SJCRH30 (cell line): Measurements from ENCODE around the gene ROBO3. TPM values are rescaled to one million over a fixed set of nuclear protein-coding genes. Genes with fewer than 3 reads are reported as not detected.

Source experiments
- DNase-seq, 2 experiments: peaks; one replicate each; pipeline ENCODE4 v3.0.0-alpha.2; 2015 to 2020
- H3K27ac ChIP-seq: fragments of 250-450 bp; sonication (Bioruptor Pico); 2 replicates; pipeline ENCODE4 v1.5.1; 2020; ENCODE audit warnings: mild to moderate bottlenecking, moderate library complexity
- H3K27me3 ChIP-seq: fragments of 250-450 bp; sonication (Bioruptor Pico); 2 replicates; pipeline ENCODE4 v1.5.1; 2020; ENCODE audit warnings: mild to moderate bottlenecking, moderate library complexity
- H3K36me3 ChIP-seq: fragments of 250-450 bp; sonication (Bioruptor Pico); 2 replicates; pipeline ENCODE4 v1.5.1; 2020; ENCODE audit warnings: mild to moderate bottlenecking, moderate library complexity
- H3K4me1 ChIP-seq: fragments of 250-450 bp; sonication (Bioruptor Pico); 2 replicates; pipeline ENCODE4 v1.5.1; 2020; ENCODE audit warnings: mild to moderate bottlenecking, moderate library complexity
- H3K4me3 ChIP-seq: fragments of 250-450 bp; sonication (Bioruptor Pico); 2 replicates; pipeline ENCODE4 v1.5.1; 2020; ENCODE audit warnings: mild to moderate bottlenecking, moderate library complexity
- H3K9me3 ChIP-seq: fragments of 250-450 bp; sonication (Bioruptor Pico); replicated peaks from 2 replicates; pipeline ENCODE4 v1.5.1; 2020; ENCODE audit warnings: mild to moderate bottlenecking, moderate library complexity
- total RNA-seq: library from RNA; depleted of rRNA; stranded (reverse); fragments of >200 nt; shearing (Covaris generic); gene quantifications from 2 replicates; pipeline ENCODE4 v1.2.3, GENCODE V29; 2014; rRNA removed

Gene ROBO3
- 5.1 and 7.0 TPM in 2 replicates for total RNA-seq

- Histone ChIP-seq H3K27ac (no peak within 1 kb of the TSS), H3K4me3 (no peak within 1 kb of the TSS), H3K27me3 (no peaks in the 10 kb centered on the region), H3K9me3 (no peaks in the 10 kb centered on the region), H3K36me3 (no peaks in the 10 kb centered on the region), H3K4me1 (no peaks in the 10 kb centered on the region)
- DNase-seq, result no peak
Observed at GRCh38 chr11:124865181-124865901, at the start of gene ROBO3. TSS of gene ROBO3 (plus strand) at chr11:124865432. CDS start at chr11:124865578, 146 bp downstream.

GRCh38 chr11:124817036-124817435 lies 48.2 kb upstream of the ROBO3 start:
- DNase-seq, result no peak
- H3K9me3 ChIP-seq, result no peaks in the 10 kb centered on the region; the same call in 1 of the 2 replicates
- no peak overlapping the region for H3K27ac ChIP-seq
- H3K27me3 ChIP-seq, result no peaks in the 10 kb centered on the region; the same call in 1 of the 2 replicates
- no peak overlapping the region for H3K4me3 ChIP-seq
- H3K36me3 ChIP-seq, result no peaks in the 10 kb centered on the region
- H3K4me1 ChIP-seq, result peaks cover 6% of the 10 kb centered on the region; the same call in 1 of the 2 replicates

- H3K27me3 ChIP-seq, result no peaks in the 10 kb centered on the region; the same call in 1 of the 2 replicates
- no peak overlapping the region for H3K4me3 ChIP-seq
- no peaks in the 10 kb centered on the region for H3K36me3 ChIP-seq
- no peaks in the 10 kb centered on the region for H3K4me1 ChIP-seq
- no peaks in the 10 kb centered on the region; the same call in 1 of the 2 replicates for H3K9me3 ChIP-seq
- no peak for DNase-seq
- H3K27ac ChIP-seq, result no peak overlapping the region
Observed at GRCh38 chr11:124821995-124822730, 43.1 kb upstream of the ROBO3 start.

- no peak overlapping the region for H3K27ac ChIP-seq
- H3K4me1 ChIP-seq, result no peaks in the 10 kb centered on the region
- no peaks in the 10 kb centered on the region; the same call in 1 of the 2 replicates for H3K27me3 ChIP-seq
- H3K36me3 ChIP-seq, result no peaks in the 10 kb centered on the region
- no peak for DNase-seq
- H3K4me3 ChIP-seq, result no peak overlapping the region
- H3K9me3 ChIP-seq, result no peaks in the 10 kb centered on the region; the same call in 1 of the 2 replicates
Observed at GRCh38 chr11:124823512-124824376, 41.5 kb upstream of the ROBO3 start.

GRCh38 chr11:124825876-124826275 lies 39.4 kb upstream of the ROBO3 start:
- Histone ChIP-seq H3K27me3 (no peaks in the 10 kb centered on the region), H3K4me3 (no peak overlapping the region), H3K27ac (no peak overlapping the region), H3K9me3 (no peaks in the 10 kb centered on the region), H3K4me1 (no peaks in the 10 kb centered on the region), H3K36me3 (no peaks in the 10 kb centered on the region)
- no peak for DNase-seq

- no peaks in the 10 kb centered on the region for H3K9me3 ChIP-seq
- no peaks in the 10 kb centered on the region for H3K4me1 ChIP-seq
- H3K27me3 ChIP-seq, result no peaks in the 10 kb centered on the region
- no peak overlapping the region for H3K4me3 ChIP-seq
- no peak overlapping the region for H3K27ac ChIP-seq
- peak in 1 of 2 experiments; percentile 39 for DNase-seq
- H3K36me3 ChIP-seq, result no peaks in the 10 kb centered on the region
Observed at GRCh38 chr11:124829986-124830385, 35.2 kb upstream of the ROBO3 start.

- Histone ChIP-seq H3K36me3 (no peaks in the 10 kb centered on the region), H3K4me3 (no peak overlapping the region), H3K27ac (no peak overlapping the region), H3K4me1 (no peaks in the 10 kb centered on the region), H3K27me3 (no peaks in the 10 kb centered on the region), H3K9me3 (no peaks in the 10 kb centered on the region)
- DNase-seq, result no peak
Observed at GRCh38 chr11:124830749-124831148, 34.5 kb upstream of the ROBO3 start.

- Histone ChIP-seq H3K27ac (no peak overlapping the region), H3K9me3 (no peaks in the 10 kb centered on the region), H3K27me3 (no peaks in the 10 kb centered on the region), H3K4me3 (no peak overlapping the region), H3K4me1 (no peaks in the 10 kb centered on the region), H3K36me3 (no peaks in the 10 kb centered on the region)
- DNase-seq, result no peak
Observed at GRCh38 chr11:124831897-124832296, 33.3 kb upstream of the ROBO3 start.

GRCh38 chr11:124832571-124832970 lies 32.7 kb upstream of the ROBO3 start:
- no peaks in the 10 kb centered on the region for H3K36me3 ChIP-seq
- H3K9me3 ChIP-seq, result no peaks in the 10 kb centered on the region
- no peaks in the 10 kb centered on the region for H3K27me3 ChIP-seq
- no peak overlapping the region for H3K4me3 ChIP-seq
- H3K27ac ChIP-seq, result no peak overlapping the region
- no peak for DNase-seq
- H3K4me1 ChIP-seq, result no peaks in the 10 kb centered on the region

GRCh38 chr11:124834526-124835180 lies 30.6 kb upstream of the ROBO3 start:
- Histone ChIP-seq H3K4me1 (no peaks in the 10 kb centered on the region), H3K9me3 (no peaks in the 10 kb centered on the region), H3K27me3 (peaks cover 4% of the 10 kb centered on the region; the same call in 1 of the 2 replicates), H3K27ac (no peak overlapping the region), H3K4me3 (no peak overlapping the region), H3K36me3 (no peaks in the 10 kb centered on the region)
- DNase-seq, result no peak

GRCh38 chr11:124835918-124836317 lies 29.3 kb upstream of the ROBO3 start:
- H3K27ac ChIP-seq, result peak overlapping the region; percentile 67
- H3K9me3 ChIP-seq, result no peaks in the 10 kb centered on the region
- no peaks in the 10 kb centered on the region for H3K4me1 ChIP-seq
- DNase-seq, result no peak
- peaks cover 15% of the 10 kb centered on the region for H3K27me3 ChIP-seq
- H3K4me3 ChIP-seq, result peak overlapping the region; percentile 55
- no peaks in the 10 kb centered on the region for H3K36me3 ChIP-seq

- no peaks in the 10 kb centered on the region for H3K36me3 ChIP-seq
- no peaks in the 10 kb centered on the region for H3K9me3 ChIP-seq
- H3K27me3 ChIP-seq, result peaks cover 24% of the 10 kb centered on the region
- no peak overlapping the region for H3K27ac ChIP-seq
- DNase-seq, result peak; percentile 57 to 73
- no peak overlapping the region for H3K4me3 ChIP-seq
- no peaks in the 10 kb centered on the region for H3K4me1 ChIP-seq
Observed at GRCh38 chr11:124837491-124837856, 27.8 kb upstream of the ROBO3 start.

- Histone ChIP-seq H3K4me3 (peak overlapping the region; percentile 59), H3K36me3 (no peaks in the 10 kb centered on the region), H3K9me3 (no peaks in the 10 kb centered on the region), H3K4me1 (no peaks in the 10 kb centered on the region), H3K27ac (no peak overlapping the region), H3K27me3 (peaks cover 35% of the 10 kb centered on the region)
- DNase-seq, result no peak
Observed at GRCh38 chr11:124838805-124839127, 26.5 kb upstream of the ROBO3 start.
